ENCODE results near the gene UBL4B. TPM values are rescaled to one million over a fixed set of nuclear protein-coding genes. Genes with fewer than 3 reads are reported as not detected.
A peak's percentile ranks its signal among the peaks of the same experiment; 100 is the strongest.

UBL4B gene
- total RNA-seq, 2 experiments from 2014 or later = not detected

DNA sequence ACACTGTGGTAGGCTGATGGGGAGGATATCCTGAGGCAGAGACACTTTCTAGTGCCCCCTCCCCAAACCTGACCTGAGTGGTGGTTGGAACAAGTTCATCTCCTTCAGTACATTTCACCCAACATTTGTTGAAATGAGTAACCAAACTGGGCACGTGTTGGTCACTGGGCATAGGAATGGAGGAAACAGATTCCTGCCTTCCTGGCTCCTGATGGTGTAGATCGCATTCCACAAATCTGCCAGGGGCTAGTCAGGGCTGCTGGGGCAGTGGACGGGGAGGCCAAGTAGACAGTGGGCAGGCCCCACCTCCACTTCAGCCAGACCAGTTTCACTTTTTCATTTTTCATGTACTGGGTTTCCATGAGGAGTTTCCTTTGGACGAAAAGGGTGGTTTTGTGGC lies 25.3 kb upstream of the UBL4B start:
- no peak overlapping the region for H3K4me3 Mint-ChIP-seq
- ChIA-PET CTCF (interaction anchor here (0.9 to 6.9 kb wide), 4 partner anchors 17 to 27 kb away, joined by 3 to 128 read pairs (median 8); no protein-coding TSS in a partner anchor), POLR2A (no interaction called here)
- no peak overlapping the region for H3K27ac Mint-ChIP-seq
- peaks cover 13% of the 10 kb centered on the region for H3K4me1 Mint-ChIP-seq
- ATAC-seq = no peak
- H3K27me3 Mint-ChIP-seq = peaks cover 50% of the 10 kb centered on the region
- no peaks in the 10 kb centered on the region for H3K9me3 Mint-ChIP-seq (ENCODE audit: low read depth)
- no peak for DNase-seq
- no peaks in the 10 kb centered on the region for H3K36me3 Mint-ChIP-seq (ENCODE audit: low read depth)
- intact Hi-C loops (cut with DNase I, micrococcal nuclease) = no loop called here

DNA sequence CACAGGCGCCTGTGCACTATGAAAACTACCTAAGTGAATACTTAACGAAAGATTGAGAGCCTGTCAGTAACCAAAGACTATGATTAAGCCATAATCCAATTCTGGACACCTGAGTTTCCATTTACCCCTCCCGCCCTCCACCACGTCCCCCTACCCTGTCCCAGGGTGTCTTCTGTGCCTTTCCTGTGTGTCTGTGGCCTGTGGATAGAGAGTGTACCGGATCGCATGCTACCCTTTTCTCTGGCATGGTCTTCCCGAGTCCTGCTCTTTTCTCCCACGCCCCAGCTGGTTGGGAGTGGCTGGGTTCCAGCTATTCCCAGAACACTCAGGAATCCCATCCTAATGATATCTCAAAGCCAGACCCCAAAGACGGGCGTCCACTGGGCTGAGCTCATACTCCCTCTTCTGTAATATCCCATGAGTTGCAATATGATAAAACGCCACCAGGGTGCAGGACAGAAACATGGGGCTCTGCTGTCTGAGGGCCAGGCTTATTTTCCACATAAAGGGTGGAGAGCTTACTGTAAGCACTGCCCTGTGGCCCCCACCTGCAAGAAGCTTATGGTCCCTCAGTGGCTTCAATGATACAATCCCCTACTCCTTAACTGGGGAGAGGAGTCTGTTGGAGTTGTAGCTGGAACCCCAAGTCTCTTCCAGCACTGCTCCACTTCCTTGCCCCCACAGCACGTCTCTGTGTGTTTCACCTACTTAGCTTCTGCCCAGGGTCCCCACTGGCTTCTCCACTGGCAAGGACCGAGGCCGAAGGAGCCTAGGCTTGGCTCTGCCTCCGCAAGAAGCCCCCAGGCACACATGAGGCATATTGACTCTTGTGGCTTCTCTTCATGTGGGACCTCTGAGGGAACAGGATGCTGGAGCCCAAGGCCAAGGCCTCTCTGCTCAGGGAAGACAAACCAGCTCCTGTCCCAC lies 24.2 kb upstream of the UBL4B start:
- no peak overlapping the region for H3K27ac Mint-ChIP-seq
- peak; percentile 69 for DNase-seq
- no peaks in the 10 kb centered on the region for H3K9me3 Mint-ChIP-seq (ENCODE audit: low read depth)
- no peaks in the 10 kb centered on the region for H3K36me3 Mint-ChIP-seq (ENCODE audit: low read depth)
- no peak overlapping the region for H3K4me3 Mint-ChIP-seq
- intact Hi-C loops (cut with DNase I, micrococcal nuclease) = loop anchor here (1.0 kb wide), 1 partner anchor 18 kb away; no protein-coding TSS in a partner anchor
- H3K4me1 Mint-ChIP-seq = peaks cover 13% of the 10 kb centered on the region
- ChIA-PET POLR2A (interaction anchor here (0.6 to 0.7 kb wide), 2 partner anchors 149 to 311 kb away, joined by 3 read pairs; no protein-coding TSS in a partner anchor), CTCF (interaction anchor here (0.6 to 6.9 kb wide), 22 partner anchors 9 to 408 kb away, joined by 3 to 128 read pairs (median 4); no protein-coding TSS in a partner anchor)
- ATAC-seq = peak; percentile 66
- H3K27me3 Mint-ChIP-seq = peaks cover 42% of the 10 kb centered on the region

DNA sequence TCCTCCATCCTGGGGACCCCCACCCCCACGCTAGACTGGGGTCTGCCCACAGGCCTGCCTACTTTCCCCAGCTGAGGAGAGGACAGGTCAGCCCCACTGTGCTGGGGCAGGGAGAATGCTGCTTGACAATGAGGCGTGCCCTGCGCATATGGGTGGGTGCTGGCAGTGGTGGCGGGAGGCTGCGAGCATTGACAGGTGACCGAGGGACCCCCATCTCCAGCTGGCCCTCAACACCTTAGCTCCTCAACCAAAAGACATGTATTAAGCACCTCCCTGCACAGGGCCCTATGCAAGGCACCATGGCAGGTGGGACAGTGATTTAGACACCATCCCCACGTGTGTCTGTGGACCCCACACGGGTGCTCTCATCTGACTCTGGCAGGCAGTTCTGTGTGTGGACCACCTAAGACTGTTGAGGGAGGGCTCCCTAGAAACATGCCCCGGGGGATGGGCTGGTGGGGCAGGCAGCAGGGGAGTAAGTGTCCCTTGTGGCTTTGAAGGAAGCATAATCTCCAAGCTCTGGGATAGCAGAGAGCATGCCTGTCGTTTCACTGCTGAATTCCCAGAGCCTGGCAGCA lies 23.4 kb upstream of the UBL4B start:
- ATAC-seq (no peak), DNase-seq (no peak)
- peaks cover 8% of the 10 kb centered on the region for H3K4me1 Mint-ChIP-seq
- ChIA-PET POLR2A (no interaction called here), CTCF (interaction anchor here (0.6 to 6.9 kb wide), 15 partner anchors 8 to 407 kb away, joined by 3 to 128 read pairs (median 5); no protein-coding TSS in a partner anchor)
- intact Hi-C loops (cut with DNase I, micrococcal nuclease) = loop anchor here (1.0 kb wide), 1 partner anchor 17 kb away; no protein-coding TSS in a partner anchor
- no peaks in the 10 kb centered on the region for H3K9me3 Mint-ChIP-seq (ENCODE audit: low read depth)
- H3K27me3 Mint-ChIP-seq = peaks cover 37% of the 10 kb centered on the region
- H3K27ac Mint-ChIP-seq = no peak overlapping the region
- no peaks in the 10 kb centered on the region for H3K36me3 Mint-ChIP-seq (ENCODE audit: low read depth)
- H3K4me3 Mint-ChIP-seq = no peak overlapping the region

DNA sequence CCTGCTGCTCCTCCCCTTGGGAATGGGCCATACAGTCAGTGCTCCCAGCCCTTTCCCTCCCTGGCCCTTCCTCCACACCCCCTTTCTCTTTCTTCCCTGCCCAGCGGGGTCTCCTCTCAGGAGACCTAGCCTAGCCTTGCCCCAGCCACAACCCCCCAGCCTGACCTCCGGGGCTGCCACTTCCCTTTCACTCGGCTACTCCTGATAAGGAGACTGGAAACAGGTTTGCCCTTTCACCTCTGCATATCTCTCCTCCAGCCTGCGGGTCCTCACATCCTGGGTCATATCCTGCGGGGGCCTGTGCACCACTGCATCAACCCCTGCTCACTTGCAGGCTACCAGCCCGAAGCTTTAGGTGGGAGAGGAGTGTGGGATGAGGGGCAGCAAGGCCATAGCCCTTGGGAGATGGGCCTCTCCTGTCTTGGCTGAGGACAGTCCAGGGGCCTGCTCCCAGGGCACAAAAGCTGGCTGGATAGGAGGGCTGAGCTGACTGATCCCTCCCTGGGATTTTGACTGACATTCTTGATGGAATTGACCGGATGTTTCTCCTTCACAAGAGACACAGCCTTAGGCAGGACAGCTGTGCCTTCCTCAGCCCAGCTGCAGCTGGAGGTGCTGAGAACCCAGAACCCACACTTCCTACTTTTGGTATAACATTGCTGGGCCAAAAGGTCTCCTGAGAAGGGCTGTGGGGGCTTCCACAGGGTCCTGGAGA lies 22.5 kb upstream of the UBL4B start:
- ATAC-seq (no peak), DNase-seq (no peak)
- no peak overlapping the region for H3K27ac Mint-ChIP-seq
- no peak overlapping the region for H3K4me3 Mint-ChIP-seq
- peaks cover 35% of the 10 kb centered on the region for H3K27me3 Mint-ChIP-seq
- no peaks in the 10 kb centered on the region for H3K9me3 Mint-ChIP-seq (ENCODE audit: low read depth)
- H3K4me1 Mint-ChIP-seq = peaks cover 7% of the 10 kb centered on the region
- POLR2A ChIA-PET = interaction anchor here (0.9 kb wide), 1 partner anchor 105 kb away, joined by 4 read pairs; the partner anchor contains the start of gene AHCYL1
- intact Hi-C loops (cut with DNase I, micrococcal nuclease) = no loop called here
- CTCF ChIA-PET = interaction anchor here (0.5 to 6.9 kb wide), 4 partner anchors 14 to 175 kb away, joined by 3 to 128 read pairs (median 35); no protein-coding TSS in a partner anchor
- no peaks in the 10 kb centered on the region for H3K36me3 Mint-ChIP-seq (ENCODE audit: low read depth)

DNA sequence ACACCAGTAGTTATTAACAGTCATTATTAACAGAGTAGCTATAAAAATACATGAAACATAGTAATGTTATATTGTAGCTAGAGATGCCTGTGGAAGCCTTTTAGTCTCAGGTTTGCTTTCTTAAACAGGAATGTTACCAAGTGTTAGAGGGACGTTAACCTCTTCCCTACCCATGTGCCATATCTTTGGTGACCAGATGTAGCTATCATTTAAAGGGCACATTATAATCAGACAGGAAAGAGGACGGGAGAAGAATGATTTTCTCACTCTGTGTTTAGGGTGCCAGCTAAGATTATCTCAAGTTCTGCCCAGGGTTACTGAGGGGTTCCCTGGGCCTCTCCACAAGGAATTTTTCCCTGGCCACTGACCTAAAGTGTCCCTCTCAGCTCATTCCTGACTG lies 20.9 kb upstream of the UBL4B start:
- POLR2A ChIA-PET = interaction anchor here (0.7 kb wide), 1 partner anchor 213 kb away, joined by 7 read pairs; no protein-coding TSS in a partner anchor
- Mint-ChIP-seq H3K27ac (no peak overlapping the region), H3K4me1 (no peaks in the 10 kb centered on the region), H3K4me3 (no peak overlapping the region), H3K9me3 (ENCODE audit: low read depth) (no peaks in the 10 kb centered on the region), H3K27me3 (peaks cover 22% of the 10 kb centered on the region), H3K36me3 (ENCODE audit: low read depth) (no peaks in the 10 kb centered on the region)
- CTCF ChIA-PET = interaction anchor here (0.7 to 6.9 kb wide), 9 partner anchors 10 to 405 kb away, joined by 3 to 128 read pairs (median 5); no protein-coding TSS in a partner anchor
- intact Hi-C loops (cut with DNase I, micrococcal nuclease) = no loop called here
- no peak for ATAC-seq
- no peak for DNase-seq

DNA sequence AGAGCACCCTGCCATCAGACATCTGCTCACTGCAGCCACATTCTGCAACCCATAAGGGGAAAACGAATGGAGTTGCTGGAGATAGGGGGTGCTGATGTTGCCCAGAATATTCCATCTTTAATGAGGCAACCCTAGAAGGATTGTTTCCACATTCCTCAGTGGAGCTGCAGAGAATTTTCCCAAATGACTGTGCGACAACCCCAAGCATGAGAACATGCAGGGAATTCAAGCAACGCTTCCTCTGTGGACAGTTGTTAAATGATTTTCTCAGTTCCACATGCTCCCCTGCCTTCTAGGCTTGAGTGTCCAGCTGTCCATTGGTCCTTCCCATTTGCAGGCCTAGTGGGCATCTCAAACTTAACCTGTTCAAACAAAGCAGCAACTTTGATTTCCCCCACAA lies 20.5 kb upstream of the UBL4B start:
- H3K4me1 Mint-ChIP-seq = no peaks in the 10 kb centered on the region
- no peaks in the 10 kb centered on the region for H3K36me3 Mint-ChIP-seq (ENCODE audit: low read depth)
- no peaks in the 10 kb centered on the region for H3K9me3 Mint-ChIP-seq (ENCODE audit: low read depth)
- intact Hi-C loops (cut with DNase I, micrococcal nuclease) = no loop called here
- ChIA-PET POLR2A (no interaction called here), CTCF (interaction anchor here (0.7 to 6.9 kb wide), 9 partner anchors 10 to 404 kb away, joined by 3 to 128 read pairs (median 5); no protein-coding TSS in a partner anchor)
- no peak for ATAC-seq
- no peak for DNase-seq
- no peak overlapping the region for H3K27ac Mint-ChIP-seq
- no peak overlapping the region for H3K4me3 Mint-ChIP-seq
- H3K27me3 Mint-ChIP-seq = peaks cover 19% of the 10 kb centered on the region

DNA sequence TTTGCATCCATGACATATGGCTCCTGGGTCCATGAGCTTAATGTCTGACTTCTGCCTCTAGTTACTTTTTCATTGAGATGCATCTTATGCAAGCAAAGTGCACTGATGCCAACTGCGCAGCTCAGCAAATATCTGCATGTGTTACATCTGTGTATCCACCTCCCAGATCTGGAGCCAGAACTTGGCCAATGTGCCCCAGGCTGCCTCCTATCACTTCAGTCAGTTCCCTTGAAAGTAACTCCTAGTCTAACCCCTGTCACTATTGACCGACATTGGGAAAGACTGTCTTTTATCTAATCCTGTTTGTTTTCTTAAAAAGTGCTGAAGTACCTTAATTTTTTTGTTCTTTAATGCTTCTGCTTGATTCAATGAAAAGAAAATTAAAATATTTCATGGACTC lies 19.3 kb upstream of the UBL4B start:
- POLR2A ChIA-PET = no interaction called here
- no peaks in the 10 kb centered on the region for H3K4me1 Mint-ChIP-seq
- no peak overlapping the region for H3K4me3 Mint-ChIP-seq
- H3K36me3 Mint-ChIP-seq (ENCODE audit: low read depth) = no peaks in the 10 kb centered on the region
- DNase-seq = no peak
- H3K27me3 Mint-ChIP-seq = peaks cover 11% of the 10 kb centered on the region
- H3K27ac Mint-ChIP-seq = no peak overlapping the region
- ATAC-seq = no peak
- CTCF ChIA-PET = interaction anchor here (1.0 to 6.9 kb wide), 6 partner anchors 11 to 403 kb away, joined by 3 to 128 read pairs (median 4); no protein-coding TSS in a partner anchor
- H3K9me3 Mint-ChIP-seq (ENCODE audit: low read depth) = no peaks in the 10 kb centered on the region
- intact Hi-C loops (cut with DNase I, micrococcal nuclease) = no loop called here

DNA sequence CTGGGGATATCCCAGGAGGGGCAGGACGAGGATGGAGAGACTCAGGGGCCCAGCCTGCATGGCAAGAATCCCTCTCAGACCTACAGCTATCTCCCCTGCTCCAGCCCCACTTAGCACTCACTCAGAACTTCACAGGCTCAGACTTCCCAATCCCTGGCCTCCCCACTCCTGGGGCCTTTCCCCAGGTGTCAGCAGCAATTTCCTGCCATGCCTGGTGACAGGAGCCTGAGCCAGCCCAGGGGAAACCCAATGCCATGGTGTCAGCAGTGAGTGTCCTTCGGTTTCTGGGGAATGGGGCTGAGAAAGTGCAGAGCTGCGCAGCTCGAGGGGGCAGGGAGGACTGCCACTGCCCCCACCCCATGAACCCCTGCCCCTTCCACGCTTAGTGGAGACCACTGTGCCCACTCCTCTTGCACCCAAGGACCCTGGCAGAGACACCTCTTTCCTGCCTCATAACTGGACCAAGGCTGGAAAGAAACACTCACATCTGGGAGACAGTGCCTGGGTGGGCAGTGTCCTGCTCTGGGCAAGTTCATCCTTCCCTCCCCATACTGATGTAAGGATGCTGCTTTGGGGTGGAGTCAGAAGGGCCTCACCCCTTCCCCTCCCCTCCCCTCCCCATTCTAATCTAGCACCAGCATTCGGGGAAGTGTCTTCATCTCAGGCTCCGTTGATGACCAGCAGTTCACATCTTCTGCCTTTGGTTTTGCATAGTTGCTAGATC lies 17.1 kb upstream of the UBL4B start:
- ChIA-PET POLR2A (no interaction called here), CTCF (no interaction called here)
- DNase-seq (no peak), ATAC-seq (no peak)
- Mint-ChIP-seq H3K9me3 (ENCODE audit: low read depth) (no peaks in the 10 kb centered on the region), H3K27me3 (peaks cover 7% of the 10 kb centered on the region), H3K36me3 (ENCODE audit: low read depth) (no peaks in the 10 kb centered on the region), H3K4me3 (no peak overlapping the region), H3K4me1 (no peaks in the 10 kb centered on the region), H3K27ac (no peak overlapping the region)
- intact Hi-C loops (cut with DNase I, micrococcal nuclease) = no loop called here

DNA sequence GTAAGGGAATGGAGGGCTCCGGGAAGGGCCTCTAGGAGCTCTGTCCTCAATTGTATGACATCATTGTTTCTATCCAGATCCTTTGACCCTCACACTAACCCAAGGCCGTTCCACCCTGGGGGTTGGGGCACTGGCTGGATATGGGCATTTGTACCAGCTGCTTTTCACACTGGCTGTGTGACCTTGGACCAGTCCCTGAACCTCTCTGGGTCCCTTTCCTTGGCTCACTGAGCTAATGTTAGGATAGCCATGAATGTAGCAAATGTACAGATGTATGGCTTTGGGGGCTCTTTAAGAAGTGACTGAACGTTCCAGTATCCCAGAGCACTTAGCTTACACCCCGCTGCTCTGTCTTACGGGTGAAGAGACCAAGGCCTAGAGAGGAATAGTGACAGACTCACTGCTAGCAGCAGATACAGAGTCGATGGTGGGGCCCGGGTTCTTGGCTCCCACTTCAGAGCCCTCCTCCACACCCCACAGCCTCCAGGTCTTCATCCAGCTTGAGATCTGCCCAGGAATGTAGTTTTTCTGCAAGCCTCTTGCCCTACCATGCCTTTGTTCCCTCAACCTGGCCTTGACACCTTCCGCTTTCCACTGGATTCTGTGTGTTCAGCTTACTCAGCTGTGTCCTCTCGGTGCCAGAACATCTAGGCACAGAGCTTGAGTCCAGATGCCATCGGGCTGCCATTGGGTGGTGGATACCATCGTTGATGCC lies 14.6 kb upstream of the UBL4B start:
- ATAC-seq = no peak
- Mint-ChIP-seq H3K36me3 (ENCODE audit: low read depth) (no peaks in the 10 kb centered on the region), H3K4me1 (no peaks in the 10 kb centered on the region), H3K27ac (no peak overlapping the region), H3K9me3 (ENCODE audit: low read depth) (no peaks in the 10 kb centered on the region), H3K27me3 (peaks cover 7% of the 10 kb centered on the region), H3K4me3 (no peak overlapping the region)
- ChIA-PET CTCF (interaction anchor here (0.5 to 13.6 kb wide), 10 partner anchors 8 to 685 kb away, joined by 3 to 191 read pairs (median 4); partner anchors contain the start of gene UBL4B), POLR2A (no interaction called here)
- no peak for DNase-seq
- intact Hi-C loops (cut with DNase I, micrococcal nuclease) = no loop called here

All from activated CD4-positive, alpha-beta T cell treated with anti-CD3 and anti-CD28 coated beads for 36 hours (primary cell).